Right cardiac atrium (tissue), 5 donors: Measurements from ENCODE around the gene PSMA6. TPM values are rescaled to one million over a fixed set of nuclear protein-coding genes. Genes with fewer than 3 reads are reported as not detected.
"Not testable (repeated sequence)": the region's sequence is repeated elsewhere in the genome, so short reads cannot be mapped to it uniquely, and the experiment has no call there.

Experiments used
- ATAC-seq, 2 donors: fragments of 200-7000 bp; cut with Tn5 transposase; one replicate each; pipeline versions ENCODE4 v1.8.0 to v1.9.1; 2020; ENCODE audit warnings: moderate library complexity in 2 of 2, mild to moderate bottlenecking in 1 of 2
- DNase-seq, 3 donors: peaks; one replicate each; pipeline ENCODE4 v3.0.0-alpha.2; 2020
- H3K27ac ChIP-seq: one replicate; pipeline ENCODE4 v1.5.1; 2013; ENCODE audit warnings: mild to moderate bottlenecking, low read length, control low read depth, moderate library complexity
- H3K27me3 ChIP-seq: one replicate; pipeline ENCODE4 v1.6.1; 2013; ENCODE audit not compliant: control insufficient read depth, insufficient read depth
- H3K4me1 ChIP-seq: one replicate; pipeline ENCODE4 v1.6.1; 2013; ENCODE audit warnings: low read length; ENCODE audit not compliant: control insufficient read depth, insufficient read depth
- H3K4me3 ChIP-seq: one replicate; pipeline ENCODE4 v1.5.1; 2013; ENCODE audit warnings: low read length, control low read depth
- H3K9me3 ChIP-seq: one replicate; pipeline ENCODE4 v1.6.1; 2013; ENCODE audit warnings: low read length; ENCODE audit not compliant: control insufficient read depth
- WGBS: extraction: QIAGEN DNeasy Blood & Tissue Kit; methylation state at CpG from one replicate; pipeline ENCODE4 v1.1.7; 2013; 5-methylcytosine and 5-hydroxymethylcytosine counted together
- intact Hi-C, 4 donors: fragments of 100-400 bp; cut with DNase I; formaldehyde crosslinking; loops; one replicate each; pipeline versions ENCODE4 v1.11.0 to v1.14.0; 2022 to 2023
- polyA plus RNA-seq: library from polyadenylated mRNA; stranded (reverse); fragments of 200-250 nt; gene quantifications from one replicate; pipeline ENCODE4 v1.2.3, GENCODE V29; 2013
- total RNA-seq, 4 donors: library from RNA; stranded (reverse); fragmentation: NEBNext Ultra II Directional; extraction: Animal tissue kit (Norgen Biotek cat#: 25700); gene quantifications; one replicate each; pipeline ENCODE4 v1.2.1, GENCODE V29; 2021
- donor health status: healthy with polysubstance abuse.
- donor health status: DM: no; HTN: yes; CAD: no.
- donor health status: DM: no; HTN: no; CAD: no.
- donor health status: DM: no; HTN: yes; CAD: no; lungs with severe emphysema.
- donor health status: DM: yes; HTN: yes; CAD: no.

The PSMA6 gene
- total and polyA plus RNA-seq, 5 donors, result 149 to 193 (median 170) TPM

- WGBS, result 48% methylated on average over 5 of the region's 5 CpGs
- intact Hi-C loops, result no loop called here
- peaks cover 15% of the 10 kb centered on the region for H3K4me1 ChIP-seq
- H3K27me3 ChIP-seq, result no peaks in the 10 kb centered on the region
- DNase-seq (no peak), ATAC-seq (peak; percentile 59 to 62)
- peak overlapping the region; percentile 73 for H3K27ac ChIP-seq
- H3K9me3 ChIP-seq, result no peaks in the 10 kb centered on the region
- no peak overlapping the region for H3K4me3 ChIP-seq
These were observed 64.0 kb downstream of the PSMA6 start for GRCh38 chr14:35355981-35356841.

DNA sequence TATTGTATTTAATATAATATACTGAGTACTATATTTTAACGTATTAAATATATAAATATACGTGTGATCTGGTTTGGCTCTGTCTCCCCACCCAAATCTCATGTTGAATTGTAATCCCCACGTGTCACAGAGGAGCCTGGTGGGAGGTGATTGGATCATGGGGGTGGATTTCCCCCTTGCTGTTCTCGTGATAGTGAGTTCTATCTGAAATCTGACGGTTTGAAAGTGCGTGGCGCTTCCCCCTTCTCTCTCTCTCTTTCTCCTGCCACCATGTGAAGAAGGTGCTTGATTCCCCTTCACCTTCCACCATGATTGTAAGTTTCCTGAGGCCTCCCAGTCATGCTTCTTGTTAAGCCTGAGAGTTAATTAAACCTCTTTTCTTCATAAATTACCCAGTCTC lies 67.5 kb downstream of the PSMA6 start:
- ATAC-seq, DNase-seq, H3K9me3 ChIP-seq, intact Hi-C loops, H3K4me1 ChIP-seq, H3K4me3 ChIP-seq, H3K27ac ChIP-seq, H3K27me3 ChIP-seq: not testable (repeated sequence)
- 76% methylated on average over 7 of the region's 7 CpGs for WGBS

GRCh38 chr14:35361141-35361480 lies 68.9 kb downstream of the PSMA6 start:
- intact Hi-C loops, result no loop called here
- Histone ChIP-seq H3K9me3 (no peaks in the 10 kb centered on the region), H3K4me3 (no peak overlapping the region), H3K27me3 (no peaks in the 10 kb centered on the region), H3K4me1 (peaks cover 2% of the 10 kb centered on the region), H3K27ac (no peak overlapping the region)
- WGBS, result 94% methylated on average over 8 of the region's 8 CpGs
- ATAC-seq, result no peak
- DNase-seq, result no peak

DNA sequence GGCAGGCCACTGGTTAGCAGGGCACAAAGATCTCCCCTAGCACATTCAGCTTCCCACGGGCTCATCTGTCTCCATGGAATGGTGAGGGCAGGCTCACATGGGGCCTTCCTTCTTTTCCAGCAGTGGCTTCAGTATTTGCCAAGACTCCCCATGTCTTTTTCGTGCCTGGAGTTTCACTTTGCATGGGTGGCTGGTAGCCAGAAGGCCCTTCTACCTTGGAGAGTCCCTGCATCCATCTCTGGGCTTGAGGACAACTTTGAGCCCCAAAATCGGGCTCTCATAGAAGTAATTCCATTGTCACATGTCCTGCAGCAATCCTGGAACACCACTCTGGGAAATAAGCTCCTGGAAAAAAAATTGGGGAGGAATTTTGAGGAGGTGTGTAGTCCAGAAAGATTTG lies 70.3 kb downstream of the PSMA6 start:
- 31% methylated on average over 3 of the region's 3 CpGs for WGBS
- peak overlapping the region; percentile 23 for H3K27ac ChIP-seq
- no peak for DNase-seq

DNA sequence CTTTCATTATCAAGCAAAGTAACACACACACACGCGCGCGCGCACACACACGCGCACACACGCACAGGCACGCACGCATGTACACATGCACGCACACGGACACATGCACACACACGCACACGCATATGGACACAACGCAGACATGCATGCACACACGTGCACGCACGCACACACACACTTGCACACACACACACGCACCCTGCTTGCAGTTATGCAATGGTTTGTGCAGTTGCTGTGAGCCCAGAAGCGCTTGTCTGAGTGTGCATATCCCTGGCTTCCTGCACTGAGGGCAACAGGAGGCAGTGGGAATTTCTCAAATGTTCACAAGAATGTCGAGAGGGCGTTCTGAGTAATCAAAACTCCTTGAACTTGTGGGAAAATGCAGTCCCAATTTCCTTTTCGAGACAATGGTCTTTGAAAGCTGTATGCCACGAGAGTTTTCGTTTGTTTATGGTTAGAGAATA lies 70.8 kb downstream of the PSMA6 start:
- Histone ChIP-seq H3K9me3 (no peaks in the 10 kb centered on the region), H3K4me1 (peaks cover 2% of the 10 kb centered on the region), H3K4me3 (no peak overlapping the region), H3K27ac (no peak overlapping the region), H3K27me3 (no peaks in the 10 kb centered on the region)
- intact Hi-C loops, result no loop called here
- ATAC-seq (peak in 1 of 2 donors; percentile 30), DNase-seq (peak in 1 of 3 donors; percentile 62)
- 77% methylated on average over 25 of the region's 25 CpGs for WGBS

More for the DNA sequence above, 70.3 kb downstream of the PSMA6 start:
- intact Hi-C loops, result no loop called here
- ATAC-seq, result no peak
- no peaks in the 10 kb centered on the region for H3K27me3 ChIP-seq
- H3K4me1 ChIP-seq, result peaks cover 2% of the 10 kb centered on the region
- H3K9me3 ChIP-seq, result no peaks in the 10 kb centered on the region
- no peak overlapping the region for H3K4me3 ChIP-seq

DNA sequence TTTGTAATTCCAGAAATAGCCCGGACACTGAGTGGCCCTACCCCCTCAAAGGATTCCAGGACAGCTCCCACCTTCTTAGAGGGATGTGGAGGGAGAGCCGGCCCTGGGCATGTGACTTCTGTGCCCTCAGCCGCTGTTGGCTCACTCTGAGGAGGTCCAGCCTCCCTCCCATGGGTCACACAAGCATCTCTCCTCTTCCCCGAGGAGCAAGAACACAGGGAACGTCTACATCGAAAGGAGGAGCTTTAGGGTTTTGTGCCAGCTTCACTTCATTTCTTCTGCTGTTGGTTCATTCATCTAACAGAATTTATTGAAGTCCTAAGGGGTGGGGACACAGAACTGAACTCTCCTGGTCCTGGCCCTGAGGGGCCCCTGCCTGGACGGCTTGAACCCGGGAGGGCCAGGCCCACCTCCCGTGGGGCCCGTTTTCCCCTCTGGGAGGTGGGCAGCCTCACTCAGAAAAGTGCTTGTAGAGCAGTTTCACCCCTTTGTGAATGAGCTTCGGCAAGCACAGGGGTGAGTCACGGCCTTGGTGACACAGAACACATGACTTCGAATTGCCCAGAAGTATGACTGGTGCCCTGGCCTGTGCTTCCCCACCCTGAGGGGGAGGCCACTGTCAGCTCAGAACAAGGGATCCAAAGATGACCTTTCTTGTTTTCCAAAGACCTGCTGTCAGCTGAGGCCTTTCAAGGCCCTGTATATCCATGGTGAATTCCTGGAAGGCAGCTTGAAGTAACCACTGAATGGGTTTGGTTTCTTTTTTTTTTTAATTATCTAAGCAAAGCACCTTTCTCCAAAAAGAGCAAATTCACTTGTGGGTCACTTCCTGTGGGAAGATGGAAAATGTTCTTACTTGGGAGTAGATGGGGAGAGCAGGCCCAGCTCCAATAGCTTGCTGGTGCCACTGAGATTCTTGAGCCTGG lies 73.2 kb downstream of the PSMA6 start:
- 63% methylated on average over 13 of the region's 13 CpGs for WGBS
- Histone ChIP-seq H3K27me3 (no peaks in the 10 kb centered on the region), H3K27ac (peak overlapping the region; percentile 45), H3K4me1 (peaks cover 2% of the 10 kb centered on the region), H3K4me3 (no peak overlapping the region), H3K9me3 (no peaks in the 10 kb centered on the region)
- ATAC-seq, result peak; percentile 81 to 94
- peak; percentile 70 to 84 (median 79) for DNase-seq
- intact Hi-C loops, result no loop called here

GRCh38 chr14:35366056-35366451 lies 73.9 kb downstream of the PSMA6 start:
- intact Hi-C loops, result no loop called here
- no peaks in the 10 kb centered on the region for H3K9me3 ChIP-seq
- ATAC-seq (peak in 1 of 2 donors; percentile 37), DNase-seq (peak in 2 of 3 donors; percentile 52 to 64)
- H3K27ac ChIP-seq, result peak overlapping the region; percentile 7
- WGBS, result 89% methylated on average over 12 of the region's 12 CpGs
- H3K4me1 ChIP-seq, result peaks cover 2% of the 10 kb centered on the region
- H3K4me3 ChIP-seq, result no peak overlapping the region
- no peaks in the 10 kb centered on the region for H3K27me3 ChIP-seq

GRCh38 chr14:35366521-35366976 lies 74.4 kb downstream of the PSMA6 start:
- 85% methylated on average over 8 of the region's 8 CpGs for WGBS
- H3K9me3 ChIP-seq, result no peaks in the 10 kb centered on the region
- H3K4me3 ChIP-seq, result no peak overlapping the region
- H3K27me3 ChIP-seq, result no peaks in the 10 kb centered on the region
- intact Hi-C loops, result no loop called here
- peaks cover 2% of the 10 kb centered on the region for H3K4me1 ChIP-seq
- DNase-seq (no peak), ATAC-seq (no peak)
- no peak overlapping the region for H3K27ac ChIP-seq

DNA sequence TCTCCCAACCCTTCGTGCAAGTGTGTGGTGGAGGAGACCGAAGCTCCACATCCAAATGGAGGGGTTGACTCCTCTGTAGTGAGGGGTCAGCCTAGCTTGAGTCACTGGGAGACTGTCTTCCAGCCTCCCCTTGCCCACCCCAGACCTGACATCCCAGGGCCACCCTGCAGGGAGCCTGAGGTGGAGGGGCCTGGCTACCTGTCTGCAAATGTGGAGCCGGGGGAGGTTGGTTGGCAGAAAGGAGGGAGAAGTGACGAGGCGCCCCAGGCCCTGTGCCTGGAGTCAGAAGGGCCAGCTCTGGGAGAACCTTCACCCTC lies 74.8 kb downstream of the PSMA6 start:
- intact Hi-C loops, result no loop called here

More for the DNA sequence above, 74.8 kb downstream of the PSMA6 start:
- no peak overlapping the region for H3K27ac ChIP-seq
- no peaks in the 10 kb centered on the region for H3K9me3 ChIP-seq
- 91% methylated on average over 5 of the region's 5 CpGs for WGBS
- peaks cover 2% of the 10 kb centered on the region for H3K4me1 ChIP-seq
- no peak overlapping the region for H3K4me3 ChIP-seq
- DNase-seq (no peak), ATAC-seq (no peak)
- no peaks in the 10 kb centered on the region for H3K27me3 ChIP-seq
